Measurements from ENCODE around the gene GRIN1.

Gene GRIN1

DNA sequence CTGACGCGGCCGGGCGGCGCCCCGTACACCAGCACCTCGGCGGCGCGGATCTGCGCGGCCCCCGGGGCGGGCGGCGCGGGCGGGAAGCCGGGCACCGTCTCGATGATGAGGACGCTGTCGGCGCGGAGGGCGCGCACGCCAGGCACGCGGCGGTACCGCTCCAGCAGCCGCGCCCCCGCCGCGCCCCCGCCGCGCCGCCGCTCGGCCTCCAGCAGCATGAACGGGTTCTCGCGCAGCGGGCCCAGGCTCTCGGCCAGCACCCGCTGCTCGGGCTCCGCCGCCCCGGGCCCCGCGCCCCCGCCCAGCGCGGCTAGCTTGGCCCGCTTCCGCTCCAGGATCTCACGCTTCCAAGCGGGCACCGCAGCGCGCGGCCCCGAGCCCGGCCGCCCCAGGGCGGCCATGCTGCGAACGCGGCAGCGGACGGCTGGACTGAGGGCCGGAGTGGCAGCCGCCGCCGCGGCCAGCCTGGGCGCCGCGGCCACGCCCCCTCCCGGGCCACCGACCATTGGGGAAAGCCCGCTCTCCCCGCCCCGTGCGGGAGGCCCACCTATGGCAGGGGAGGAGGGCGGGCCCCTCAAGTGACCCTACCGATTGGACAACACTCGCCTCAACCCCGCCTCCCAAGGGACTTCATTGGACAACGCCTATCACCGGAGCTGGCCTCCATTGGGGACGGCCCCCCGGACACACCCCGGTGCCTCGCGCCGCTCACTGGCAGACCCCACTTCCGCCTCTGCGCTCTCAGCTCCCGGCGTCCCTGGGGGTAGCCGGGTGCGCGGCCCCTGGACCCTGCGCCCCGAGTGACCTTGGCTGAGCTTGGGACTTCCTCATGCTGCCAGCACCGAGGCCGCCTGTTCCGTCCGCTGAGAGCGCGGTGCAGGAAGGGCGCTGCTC is 61.6 kb downstream of the GRIN1 start, which contains the start of gene TPRN:
Gene TPRN (minus strand): TSS at position 431 of the 894 bp plus-strand sequence. CDS start 30 bp downstream, at position 401.
- CTCF ChIA-PET = interaction anchor here (0.7 kb wide), 1 partner anchor 36 kb away, joined by 3 read pairs; no protein-coding TSS in a partner anchor
- POLR2A ChIA-PET = interaction anchor here (0.9 to 2.0 kb wide), 12 partner anchors 10 to 71 kb away, joined by 3 to 16 read pairs (median 4); partner anchors contain the start of genes ANAPC2, RNF224, SSNA1 and TUBB4B
- DNase-seq (ENCODE audit: extremely low spot score) = peak; percentile 99
- TF ChIP-seq HDGF (IDR thresholded peaks at IDR 0.05; ENCODE audit: borderline replicate concordance) (0 out of 2 replicates have a peak, but pooled peaks have one; percentile 57), ZNF384 (IDR thresholded peaks at IDR 0.05) (no peak), TARDBP (IDR thresholded peaks at IDR 0.05) (no peak), FOXM1 (IDR thresholded peaks at IDR 0.05; ENCODE audit: borderline replicate concordance) (0 out of 2 replicates have a peak, but pooled peaks have one; percentile 48), SP1 (IDR thresholded peaks at IDR 0.05) (0 out of 2 replicates have a peak, but pooled peaks have one; percentile 33), ELF4 (IDR thresholded peaks at IDR 0.05) (peak; percentile 87), SUZ12 (IDR thresholded peaks at IDR 0.05) (no peak), CTBP1 (IDR thresholded peaks at IDR 0.05; ENCODE audit: borderline replicate concordance) (no peak), LEF1 (IDR thresholded peaks at IDR 0.05; ENCODE audit: borderline replicate concordance) (peak; percentile 50; the same call in 1 of the 2 replicates), ARNT (IDR thresholded peaks at IDR 0.05) (no peak)
- TF ChIP-seq, protein P1, sequence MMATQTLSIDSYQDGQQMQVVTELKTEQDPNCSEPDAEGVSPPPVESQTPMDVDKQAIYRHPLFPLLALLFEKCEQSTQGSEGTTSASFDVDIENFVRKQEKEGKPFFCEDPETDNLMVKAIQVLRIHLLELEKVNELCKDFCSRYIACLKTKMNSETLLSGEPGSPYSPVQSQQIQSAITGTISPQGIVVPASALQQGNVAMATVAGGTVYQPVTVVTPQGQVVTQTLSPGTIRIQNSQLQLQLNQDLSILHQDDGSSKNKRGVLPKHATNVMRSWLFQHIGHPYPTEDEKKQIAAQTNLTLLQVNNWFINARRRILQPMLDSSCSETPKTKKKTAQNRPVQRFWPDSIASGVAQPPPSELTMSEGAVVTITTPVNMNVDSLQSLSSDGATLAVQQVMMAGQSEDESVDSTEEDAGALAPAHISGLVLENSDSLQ (IDR thresholded peaks at IDR 0.05) = peak; percentile 68

DNA sequence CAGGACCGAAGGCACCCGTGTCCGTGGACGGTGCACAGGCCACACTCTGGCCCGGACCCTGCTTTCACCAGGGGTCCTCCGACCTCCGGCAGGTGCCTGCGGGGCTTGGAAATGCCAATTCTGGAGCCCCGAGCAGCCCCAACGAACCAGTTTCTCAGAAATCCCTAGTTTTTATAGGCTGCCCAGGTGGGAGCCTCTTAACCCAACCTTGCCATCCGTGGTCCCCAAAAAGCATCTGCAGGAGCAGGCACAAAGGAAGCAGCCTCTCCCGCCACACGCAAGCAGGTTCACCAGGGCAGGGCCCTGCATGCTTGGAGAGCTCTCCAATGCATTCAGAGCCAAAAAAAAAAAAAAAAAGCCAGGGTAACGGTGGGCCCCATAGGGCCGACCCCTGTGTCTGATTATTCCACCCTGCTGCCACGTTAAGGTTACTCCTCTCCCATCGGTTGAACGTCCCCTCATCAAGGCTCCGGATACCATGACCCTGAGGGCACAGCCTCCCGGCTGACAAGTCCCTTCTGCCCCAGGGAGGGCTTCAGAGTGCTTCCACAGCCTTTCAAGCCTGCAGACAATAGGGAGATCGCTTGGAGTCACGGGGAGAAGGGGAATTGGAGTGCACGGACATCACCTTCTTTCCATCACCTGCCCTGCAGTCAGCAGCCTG is 62.4 kb downstream of the GRIN1 start:
- ChIA-PET POLR2A (interaction anchor here (0.9 to 2.0 kb wide), 13 partner anchors 11 to 72 kb away, joined by 3 to 16 read pairs (median 5); partner anchors contain the start of genes ANAPC2, RNF224, SSNA1 and TUBB4B), CTCF (interaction anchor here (0.7 kb wide), 1 partner anchor 35 kb away, joined by 3 read pairs; no protein-coding TSS in a partner anchor)
- no peak for TF ChIP-seq SUZ12 (IDR thresholded peaks at IDR 0.05)
- TF ChIP-seq SP1 (IDR thresholded peaks at IDR 0.05) = no peak
- no peak for TF ChIP-seq FOXK2 (IDR thresholded peaks at IDR 0.05)
- TF ChIP-seq ZNF384 (IDR thresholded peaks at IDR 0.05) = no peak
- TF ChIP-seq ARNT (IDR thresholded peaks at IDR 0.05) = no peak
- TF ChIP-seq FOXA1 (IDR thresholded peaks at IDR 0.05) = no peak
- TF ChIP-seq NFRKB (IDR thresholded peaks at IDR 0.05) = no peak
- no peak for TF ChIP-seq L3MBTL2 (conservative IDR thresholded peaks at IDR 0.05)
- no peak for TF ChIP-seq HDGF (IDR thresholded peaks at IDR 0.05; ENCODE audit: borderline replicate concordance)
- no peak for TF ChIP-seq ELF4 (IDR thresholded peaks at IDR 0.05)
- no peak for TF ChIP-seq CTBP1 (IDR thresholded peaks at IDR 0.05; ENCODE audit: borderline replicate concordance)
- TF ChIP-seq TARDBP (IDR thresholded peaks at IDR 0.05) = no peak
- TF ChIP-seq, protein P1 (IDR thresholded peaks at IDR 0.05) = no peak
- no peak for TF ChIP-seq BHLHE40 (IDR thresholded peaks at IDR 0.05; ENCODE audit: borderline replicate concordance)
- TF ChIP-seq FOXM1 (IDR thresholded peaks at IDR 0.05; ENCODE audit: borderline replicate concordance) = no peak

DNA sequence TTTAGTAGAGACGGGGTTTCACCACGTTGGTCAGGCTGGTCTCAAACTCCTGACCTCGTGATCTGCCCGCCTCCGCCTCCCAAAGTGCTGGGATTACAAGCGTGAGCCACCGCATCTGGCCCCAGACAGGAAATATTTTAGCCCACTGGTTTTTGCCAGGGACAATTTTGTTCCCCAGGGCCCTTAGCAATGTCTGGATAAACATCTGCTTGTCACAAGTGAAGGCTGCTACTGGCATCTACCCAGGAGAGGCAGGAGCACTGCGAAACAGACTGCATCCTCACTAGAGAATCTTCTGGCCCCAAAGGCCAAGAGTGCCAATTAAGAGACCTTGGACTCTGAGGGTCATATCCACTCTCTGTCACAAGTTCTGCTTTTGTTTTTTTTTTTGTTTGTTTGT is 64.0 kb downstream of the GRIN1 start:
- ChIA-PET POLR2A (interaction anchor here (0.7 to 2.0 kb wide), 2 partner anchors 13 to 53 kb away, joined by 3 to 6 read pairs; no protein-coding TSS in a partner anchor), CTCF (interaction anchor here (0.6 kb wide), 1 partner anchor 26 kb away, joined by 3 read pairs; no protein-coding TSS in a partner anchor)
- DNase-seq (ENCODE audit: extremely low spot score) = no peak
- TF ChIP-seq CTBP1 (IDR thresholded peaks at IDR 0.05; ENCODE audit: borderline replicate concordance) = no peak
- TF ChIP-seq, protein P1 (IDR thresholded peaks at IDR 0.05) = no peak
- no peak for TF ChIP-seq L3MBTL2 (conservative IDR thresholded peaks at IDR 0.05)
- TF ChIP-seq FOXK2 (IDR thresholded peaks at IDR 0.05) = no peak
- no peak for TF ChIP-seq NFRKB (IDR thresholded peaks at IDR 0.05)
- TF ChIP-seq FOXA1 (IDR thresholded peaks at IDR 0.05) = no peak

More for the DNA sequence above, 62.4 kb downstream of the GRIN1 start:
- no peak for DNase-seq (ENCODE audit: extremely low spot score)

DNA sequence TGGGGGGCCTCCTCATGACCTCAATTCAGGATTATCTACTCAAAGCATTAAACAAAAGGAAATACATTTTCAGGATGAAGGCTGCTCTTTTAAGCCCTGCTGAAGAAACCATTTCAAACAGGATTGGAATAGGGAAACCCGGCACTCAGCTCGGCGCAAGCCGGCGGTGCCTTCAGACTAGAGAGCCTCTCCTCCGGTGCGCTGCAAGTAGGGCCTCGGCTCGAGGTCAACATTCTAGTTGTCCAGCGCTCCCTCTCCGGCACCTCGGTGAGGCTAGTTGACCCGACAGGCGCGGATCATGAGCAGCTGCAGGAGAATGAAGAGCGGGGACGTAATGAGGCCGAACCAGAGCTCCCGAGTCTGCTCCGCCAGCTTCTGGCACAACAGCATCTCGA is 65.8 kb downstream of the GRIN1 start:
- POLR2A ChIA-PET = interaction anchor here (0.6 to 2.3 kb wide), 11 partner anchors 9 to 75 kb away, joined by 3 to 16 read pairs (median 5); partner anchors contain the start of genes ANAPC2, RNF208, SSNA1 and TUBB4B
- DNase-seq (ENCODE audit: extremely low spot score) = no peak
- CTCF ChIA-PET = no interaction called here
- TF ChIP-seq LEF1 (IDR thresholded peaks at IDR 0.05; ENCODE audit: borderline replicate concordance) (no peak), FOXM1 (IDR thresholded peaks at IDR 0.05; ENCODE audit: borderline replicate concordance) (no peak), FOXK2 (IDR thresholded peaks at IDR 0.05) (no peak), FOXA1 (IDR thresholded peaks at IDR 0.05) (no peak), SP1 (IDR thresholded peaks at IDR 0.05) (no peak), BHLHE40 (IDR thresholded peaks at IDR 0.05; ENCODE audit: borderline replicate concordance) (no peak), SUZ12 (IDR thresholded peaks at IDR 0.05) (no peak)
- TF ChIP-seq, protein P1 (IDR thresholded peaks at IDR 0.05) = no peak
